BE2C (cell line): ENCODE data around the gene TEKTIP1.

Experiments
- DNase-seq: peaks from one replicate; pipeline ENCODE4 v3.0.0-alpha.2; 2020
- H3K27me3 ChIP-seq: fragments of 250-450 bp; sonication (Bioruptor Pico); 2 replicates; pipeline ENCODE4 v1.5.1; 2020; ENCODE audit warnings: mild to moderate bottlenecking
- H3K36me3 ChIP-seq: fragments of 250-450 bp; sonication (Bioruptor Pico); 2 replicates; pipeline ENCODE4 v1.5.1; 2020; ENCODE audit warnings: mild to moderate bottlenecking
- H3K4me1 ChIP-seq: fragments of 250-450 bp; sonication (Bioruptor Pico); 2 replicates; pipeline ENCODE4 v1.5.1; 2020
- H3K4me3 ChIP-seq: 2 replicates; pipeline ENCODE4 v1.5.1; 2011; ENCODE audit warnings: low read depth, low read length
- H3K9me3 ChIP-seq: fragments of 250-450 bp; sonication (Bioruptor Pico); 2 replicates; pipeline ENCODE4 v1.5.1; 2020
- TF ChIP-seq, protein P1 (sequence below): IDR thresholded peaks from 2 replicates; pipeline ENCODE4 v1.5.1; 2012; ENCODE audit warnings: mild to moderate bottlenecking, low read depth, low read length

TEKTIP1 gene

GRCh38 chr19:3575260-3575741 lies 36.3 kb downstream of the TEKTIP1 start:
- H3K4me1 ChIP-seq = peaks cover 12% of the 10 kb centered on the region
- no peak overlapping the region for H3K4me3 ChIP-seq

DNA sequence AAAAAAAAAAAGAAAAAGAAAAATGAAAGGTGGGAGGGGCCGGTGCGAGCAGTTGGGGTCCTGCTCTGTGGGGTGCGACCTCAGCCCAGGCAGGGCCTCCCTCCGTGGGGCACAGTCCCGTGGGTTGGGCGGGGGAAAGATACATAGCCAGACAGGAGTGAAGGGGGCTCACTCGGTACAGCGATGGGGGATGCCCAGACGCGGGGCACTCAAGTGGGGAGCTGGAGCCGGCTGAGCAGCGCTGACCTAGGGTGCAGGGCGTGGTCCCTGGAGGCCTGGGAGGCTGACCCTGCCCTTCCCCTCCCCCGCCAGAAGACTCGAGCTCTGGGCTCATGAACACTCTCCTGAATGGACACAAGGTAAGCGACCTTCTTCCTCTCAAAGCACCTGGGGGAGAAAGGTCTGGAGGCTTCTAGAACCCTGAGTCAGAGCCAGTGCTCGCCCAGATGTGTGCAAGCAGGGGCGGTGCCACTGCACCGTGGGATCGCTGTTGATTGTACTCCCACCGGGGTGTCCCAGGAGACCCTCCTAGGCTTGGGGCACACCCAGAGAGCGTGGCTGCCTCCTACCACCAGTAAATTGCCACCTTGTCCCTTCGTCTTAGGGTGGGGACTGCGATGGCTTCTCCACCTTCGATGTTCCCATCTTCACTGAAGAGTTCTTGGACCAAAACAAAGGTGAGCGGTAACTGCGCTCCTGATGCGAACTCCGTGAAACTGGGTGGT lies 37.1 kb downstream of the TEKTIP1 start:
- Histone ChIP-seq H3K4me1 (peaks cover 14% of the 10 kb centered on the region), H3K27me3 (no peaks in the 10 kb centered on the region), H3K9me3 (no peaks in the 10 kb centered on the region), H3K36me3 (peaks cover 7% of the 10 kb centered on the region; the same call in 1 of the 2 replicates), H3K4me3 (peak overlapping the region; percentile 53)
- TF ChIP-seq, protein P1, sequence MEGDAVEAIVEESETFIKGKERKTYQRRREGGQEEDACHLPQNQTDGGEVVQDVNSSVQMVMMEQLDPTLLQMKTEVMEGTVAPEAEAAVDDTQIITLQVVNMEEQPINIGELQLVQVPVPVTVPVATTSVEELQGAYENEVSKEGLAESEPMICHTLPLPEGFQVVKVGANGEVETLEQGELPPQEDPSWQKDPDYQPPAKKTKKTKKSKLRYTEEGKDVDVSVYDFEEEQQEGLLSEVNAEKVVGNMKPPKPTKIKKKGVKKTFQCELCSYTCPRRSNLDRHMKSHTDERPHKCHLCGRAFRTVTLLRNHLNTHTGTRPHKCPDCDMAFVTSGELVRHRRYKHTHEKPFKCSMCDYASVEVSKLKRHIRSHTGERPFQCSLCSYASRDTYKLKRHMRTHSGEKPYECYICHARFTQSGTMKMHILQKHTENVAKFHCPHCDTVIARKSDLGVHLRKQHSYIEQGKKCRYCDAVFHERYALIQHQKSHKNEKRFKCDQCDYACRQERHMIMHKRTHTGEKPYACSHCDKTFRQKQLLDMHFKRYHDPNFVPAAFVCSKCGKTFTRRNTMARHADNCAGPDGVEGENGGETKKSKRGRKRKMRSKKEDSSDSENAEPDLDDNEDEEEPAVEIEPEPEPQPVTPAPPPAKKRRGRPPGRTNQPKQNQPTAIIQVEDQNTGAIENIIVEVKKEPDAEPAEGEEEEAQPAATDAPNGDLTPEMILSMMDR = no peak
- no peak for DNase-seq

More at GRCh38 chr19:3575260-3575741, 36.3 kb downstream of the TEKTIP1 start:
- no peaks in the 10 kb centered on the region for H3K27me3 ChIP-seq
- H3K36me3 ChIP-seq = peaks cover 7% of the 10 kb centered on the region; the same call in 1 of the 2 replicates
- TF ChIP-seq, protein P1 = 0 out of 2 replicates have a peak, but pooled peaks have one; percentile 19
- H3K9me3 ChIP-seq = no peaks in the 10 kb centered on the region
- DNase-seq = no peak

GRCh38 chr19:3576696-3577443 lies 37.9 kb downstream of the TEKTIP1 start:
- Histone ChIP-seq H3K27me3 (no peaks in the 10 kb centered on the region), H3K9me3 (no peaks in the 10 kb centered on the region), H3K4me3 (peak overlapping the region; percentile 53), H3K36me3 (peaks cover 7% of the 10 kb centered on the region; the same call in 1 of the 2 replicates), H3K4me1 (peaks cover 14% of the 10 kb centered on the region)
- DNase-seq = peak; percentile 89
- TF ChIP-seq, protein P1 = no peak

DNA sequence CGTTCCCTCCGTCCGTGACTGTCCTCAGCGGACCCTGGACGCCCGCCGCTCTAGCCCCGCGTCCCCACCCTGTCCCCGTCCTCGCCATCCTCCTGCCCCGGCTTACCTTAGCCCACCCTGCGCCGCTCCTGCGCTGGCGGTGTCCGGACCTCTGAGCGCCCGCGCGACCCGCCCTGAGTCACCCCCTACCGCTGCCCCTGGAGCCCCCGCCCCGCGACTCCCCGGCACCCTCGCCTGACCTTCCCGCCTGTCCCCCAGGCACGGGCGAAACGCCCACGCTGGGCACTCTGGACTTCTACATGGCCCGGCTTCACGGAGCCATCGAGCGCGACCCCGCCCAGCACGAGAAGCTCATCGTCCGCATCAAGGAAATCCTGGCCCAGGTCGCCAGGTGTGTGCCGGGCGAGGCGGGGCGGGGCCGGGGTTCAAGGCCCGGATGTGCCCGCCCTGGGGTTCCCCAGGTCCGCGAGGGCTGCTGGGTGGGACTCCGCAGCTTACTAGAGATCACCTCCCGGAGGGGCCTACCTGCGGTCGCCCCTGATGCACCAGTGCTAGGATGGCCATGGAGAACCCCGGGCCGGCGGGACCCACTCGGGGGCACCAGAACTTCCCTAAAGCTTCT lies 38.9 kb downstream of the TEKTIP1 start:
- Histone ChIP-seq H3K4me1 (peaks cover 10% of the 10 kb centered on the region), H3K36me3 (peaks cover 7% of the 10 kb centered on the region; the same call in 1 of the 2 replicates), H3K27me3 (no peaks in the 10 kb centered on the region), H3K9me3 (no peaks in the 10 kb centered on the region), H3K4me3 (no peak overlapping the region)
- DNase-seq = no peak
- TF ChIP-seq, protein P1 = no peak

DNA sequence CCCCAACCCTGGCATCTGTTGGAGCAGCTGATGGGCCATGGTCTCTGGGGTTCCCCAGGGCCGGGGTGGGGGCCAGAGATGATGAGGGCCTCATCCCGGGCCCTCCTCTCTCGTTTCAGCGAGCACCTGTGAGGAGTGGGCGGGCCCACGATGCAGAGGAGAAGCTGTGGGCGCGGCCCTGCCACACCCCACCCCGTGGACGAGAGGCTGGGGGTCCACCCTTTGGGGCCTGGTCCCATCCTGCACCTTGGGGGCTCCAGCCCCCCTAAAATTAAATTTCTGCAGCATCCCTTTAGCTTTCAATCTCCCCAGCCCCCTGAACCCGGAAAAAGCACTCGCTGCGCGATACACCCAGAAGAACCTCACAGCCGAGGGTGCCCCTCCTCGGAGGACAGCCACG lies 39.4 kb downstream of the TEKTIP1 start:
- Histone ChIP-seq H3K4me1 (peaks cover 10% of the 10 kb centered on the region), H3K9me3 (no peaks in the 10 kb centered on the region), H3K4me3 (no peak overlapping the region), H3K36me3 (peaks cover 7% of the 10 kb centered on the region; the same call in 1 of the 2 replicates), H3K27me3 (peaks cover 3% of the 10 kb centered on the region)
- DNase-seq = no peak
- TF ChIP-seq, protein P1 = no peak
